Stomach (tissue), 4 donors: ENCODE results near the gene BCL3.

Experiments used
- POLR2A ChIP-seq, 4 donors: fragments of 450-650 bp; IDR thresholded peaks; one replicate each; pipeline ENCODE4 v1.6.1; 2016; ENCODE audit warnings: antibody characterized with exemption in 4 of 4, control low read depth in 2 of 4, mild to moderate bottlenecking in 1 of 4, moderate library complexity in 1 of 4
- POLR2AphosphoS5 ChIP-seq, 3 donors: sonication (generic); formaldehyde crosslinking; IDR thresholded peaks; one replicate each; pipeline ENCODE4 v1.6.1; 2016; ENCODE audit warnings: antibody characterized with exemption in 3 of 3
- TF ChIP-seq, protein P1 (sequence below), 7 experiments: fragments of 450-650 bp in 4 of 7; fragments of 200-600 bp in 3 of 7; sonication (generic) in 3 of 7; IDR thresholded peaks; one replicate each; pipeline ENCODE4 v1.5.1; 2016 to 2019; ENCODE audit warnings: antibody characterized with exemption in 7 of 7, control low read depth in 2 of 7, mild to moderate bottlenecking in 1 of 7

DNA sequence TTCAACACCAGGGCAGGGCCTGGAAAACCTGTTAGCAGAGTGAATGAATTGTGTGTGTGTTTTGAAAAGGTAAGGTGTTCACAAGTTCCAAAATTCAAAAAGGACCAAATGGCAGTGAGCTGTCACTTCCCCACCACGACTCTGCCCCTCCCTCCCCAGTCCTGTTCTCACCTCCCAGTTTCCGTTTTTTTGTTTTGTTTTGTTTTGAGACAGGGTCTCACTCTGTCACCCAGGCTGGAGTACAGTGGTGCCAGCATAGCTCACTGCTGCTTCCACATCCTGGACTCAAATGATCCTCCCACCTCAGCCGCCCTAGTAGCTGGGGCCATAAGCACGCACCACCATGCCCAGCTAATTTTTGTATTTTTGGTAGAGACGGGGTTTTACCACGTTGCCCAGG lies 20.3 kb upstream of the BCL3 start:
- TF ChIP-seq, protein P1, sequence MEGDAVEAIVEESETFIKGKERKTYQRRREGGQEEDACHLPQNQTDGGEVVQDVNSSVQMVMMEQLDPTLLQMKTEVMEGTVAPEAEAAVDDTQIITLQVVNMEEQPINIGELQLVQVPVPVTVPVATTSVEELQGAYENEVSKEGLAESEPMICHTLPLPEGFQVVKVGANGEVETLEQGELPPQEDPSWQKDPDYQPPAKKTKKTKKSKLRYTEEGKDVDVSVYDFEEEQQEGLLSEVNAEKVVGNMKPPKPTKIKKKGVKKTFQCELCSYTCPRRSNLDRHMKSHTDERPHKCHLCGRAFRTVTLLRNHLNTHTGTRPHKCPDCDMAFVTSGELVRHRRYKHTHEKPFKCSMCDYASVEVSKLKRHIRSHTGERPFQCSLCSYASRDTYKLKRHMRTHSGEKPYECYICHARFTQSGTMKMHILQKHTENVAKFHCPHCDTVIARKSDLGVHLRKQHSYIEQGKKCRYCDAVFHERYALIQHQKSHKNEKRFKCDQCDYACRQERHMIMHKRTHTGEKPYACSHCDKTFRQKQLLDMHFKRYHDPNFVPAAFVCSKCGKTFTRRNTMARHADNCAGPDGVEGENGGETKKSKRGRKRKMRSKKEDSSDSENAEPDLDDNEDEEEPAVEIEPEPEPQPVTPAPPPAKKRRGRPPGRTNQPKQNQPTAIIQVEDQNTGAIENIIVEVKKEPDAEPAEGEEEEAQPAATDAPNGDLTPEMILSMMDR (IDR thresholded peaks at IDR 0.05) = no peak
- no peak for TF ChIP-seq POLR2AphosphoS5 (IDR thresholded peaks at IDR 0.05)
- TF ChIP-seq POLR2A (IDR thresholded peaks at IDR 0.05) = no peak
